RWPE2 (cell line): ENCODE measurements around the gene RNLS.

Experiments
- ATAC-seq: fragments of 200-7000 bp; cut with Tn5 transposase; 3 replicates; pipeline ENCODE4 v1.9.1; 2021; ENCODE audit warnings: low read depth
- DNase-seq: peaks from one replicate; pipeline ENCODE4 v3.0.0-alpha.2; 2020; ENCODE audit warnings: low spot score
- H3K27ac ChIP-seq: fragments of 450-650 bp; 2 replicates; pipeline ENCODE4 v1.5.1; 2017; ENCODE audit warnings: mild to moderate bottlenecking; ENCODE audit not compliant: poor library complexity, severe bottlenecking
- H3K27me3 ChIP-seq: fragments of 250-450 bp; sonication (Bioruptor Pico); 2 replicates; pipeline ENCODE4 v1.5.1; 2021; ENCODE audit warnings: mild to moderate bottlenecking, moderate library complexity; ENCODE audit not compliant: insufficient read depth, poor library complexity, severe bottlenecking
- H3K36me3 ChIP-seq: fragments of 250-450 bp; sonication (Bioruptor Pico); 2 replicates; pipeline ENCODE4 v1.5.1; 2020; ENCODE audit warnings: low read depth, mild to moderate bottlenecking, moderate library complexity
- H3K4me1 ChIP-seq: fragments of 250-450 bp; sonication (Bioruptor Pico); 2 replicates; pipeline ENCODE4 v1.5.1; 2021; ENCODE audit warnings: mild to moderate bottlenecking, moderate library complexity; ENCODE audit not compliant: insufficient read depth, poor library complexity, severe bottlenecking
- H3K4me3 ChIP-seq: fragments of 250-450 bp; sonication (Bioruptor Pico); 2 replicates; pipeline ENCODE4 v1.5.1; 2021; ENCODE audit warnings: mild to moderate bottlenecking, moderate library complexity; ENCODE audit not compliant: severe bottlenecking
- H3K9me3 ChIP-seq: fragments of 250-450 bp; sonication (Bioruptor Pico); 2 replicates; pipeline ENCODE4 v1.5.1; 2021; ENCODE audit warnings: mild to moderate bottlenecking, moderate library complexity; ENCODE audit not compliant: severe bottlenecking
- TF ChIP-seq, protein P1 (sequence below): fragments of 450-650 bp; IDR thresholded peaks from one replicate; pipeline ENCODE4 v1.5.1; 2017; ENCODE audit warnings: mild to moderate bottlenecking, moderate library complexity; ENCODE audit not compliant: poor library complexity, severe bottlenecking

The RNLS gene

GRCh38 chr10:88617772-88618300, 34.7 kb upstream of the RNLS start:
- ATAC-seq (no peak), DNase-seq (no peak)
- Histone ChIP-seq H3K27ac (no peak overlapping the region), H3K27me3 (no peaks in the 10 kb centered on the region), H3K36me3 (no peaks in the 10 kb centered on the region), H3K9me3 (no peaks in the 10 kb centered on the region), H3K4me1 (no peaks in the 10 kb centered on the region), H3K4me3 (no peak overlapping the region)
- TF ChIP-seq, protein P1, sequence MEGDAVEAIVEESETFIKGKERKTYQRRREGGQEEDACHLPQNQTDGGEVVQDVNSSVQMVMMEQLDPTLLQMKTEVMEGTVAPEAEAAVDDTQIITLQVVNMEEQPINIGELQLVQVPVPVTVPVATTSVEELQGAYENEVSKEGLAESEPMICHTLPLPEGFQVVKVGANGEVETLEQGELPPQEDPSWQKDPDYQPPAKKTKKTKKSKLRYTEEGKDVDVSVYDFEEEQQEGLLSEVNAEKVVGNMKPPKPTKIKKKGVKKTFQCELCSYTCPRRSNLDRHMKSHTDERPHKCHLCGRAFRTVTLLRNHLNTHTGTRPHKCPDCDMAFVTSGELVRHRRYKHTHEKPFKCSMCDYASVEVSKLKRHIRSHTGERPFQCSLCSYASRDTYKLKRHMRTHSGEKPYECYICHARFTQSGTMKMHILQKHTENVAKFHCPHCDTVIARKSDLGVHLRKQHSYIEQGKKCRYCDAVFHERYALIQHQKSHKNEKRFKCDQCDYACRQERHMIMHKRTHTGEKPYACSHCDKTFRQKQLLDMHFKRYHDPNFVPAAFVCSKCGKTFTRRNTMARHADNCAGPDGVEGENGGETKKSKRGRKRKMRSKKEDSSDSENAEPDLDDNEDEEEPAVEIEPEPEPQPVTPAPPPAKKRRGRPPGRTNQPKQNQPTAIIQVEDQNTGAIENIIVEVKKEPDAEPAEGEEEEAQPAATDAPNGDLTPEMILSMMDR, result no peak

DNA sequence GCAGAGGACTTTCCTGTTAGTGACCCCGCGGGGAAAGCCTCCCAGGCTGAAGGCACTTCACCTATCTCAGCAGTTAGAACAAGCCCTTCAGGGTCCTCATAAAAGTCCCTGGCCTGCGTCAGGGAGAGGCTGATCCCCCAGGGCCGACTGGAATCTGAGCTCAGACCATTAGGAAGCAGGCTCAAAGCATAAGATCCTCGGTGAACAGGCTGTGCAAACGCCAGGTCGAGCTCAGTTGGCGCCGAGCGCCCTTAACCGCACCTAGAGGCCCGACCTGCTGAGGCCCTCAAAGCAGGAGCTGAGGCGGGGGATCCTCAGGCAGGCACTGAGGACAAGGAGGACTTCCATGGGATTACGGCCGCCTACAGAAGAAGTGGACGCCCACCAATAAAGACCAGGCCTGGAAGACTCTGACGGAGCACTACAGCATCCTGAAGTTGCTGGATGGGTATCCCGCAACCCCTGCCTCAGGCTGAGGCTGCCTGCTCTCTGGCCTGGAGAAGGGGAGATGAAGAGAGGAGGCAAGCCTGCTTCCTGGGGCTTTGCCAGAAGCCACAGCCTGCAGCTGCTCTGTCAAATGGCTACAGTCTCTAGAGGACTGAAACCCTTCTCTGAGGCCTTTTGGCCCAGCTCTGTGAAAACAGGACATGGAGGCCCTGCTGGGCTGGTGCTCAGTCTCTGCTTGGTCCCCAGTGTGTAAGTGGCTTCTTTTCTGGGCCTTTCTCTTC, 33.3 kb upstream of the RNLS start:
- DNase-seq (no peak), ATAC-seq (no peak)
- Histone ChIP-seq H3K36me3 (no peaks in the 10 kb centered on the region), H3K27me3 (no peaks in the 10 kb centered on the region), H3K9me3 (no peaks in the 10 kb centered on the region), H3K27ac (no peak overlapping the region), H3K4me1 (no peaks in the 10 kb centered on the region), H3K4me3 (no peak overlapping the region)
- TF ChIP-seq, protein P1, result no peak

- DNase-seq, result no peak
- no peak for ATAC-seq
- Histone ChIP-seq H3K9me3 (no peaks in the 10 kb centered on the region), H3K27ac (no peak overlapping the region), H3K4me3 (no peak overlapping the region), H3K27me3 (no peaks in the 10 kb centered on the region), H3K36me3 (no peaks in the 10 kb centered on the region), H3K4me1 (no peaks in the 10 kb centered on the region)
- TF ChIP-seq, protein P1, result no peak
These were observed 25.7 kb upstream of the RNLS start for GRCh38 chr10:88608780-88609179.

GRCh38 chr10:88608052-88608732, 25.1 kb upstream of the RNLS start:
- TF ChIP-seq, protein P1, result no peak
- DNase-seq (no peak), ATAC-seq (no peak)
- Histone ChIP-seq H3K36me3 (no peaks in the 10 kb centered on the region), H3K27ac (no peak overlapping the region), H3K4me3 (no peak overlapping the region), H3K4me1 (no peaks in the 10 kb centered on the region), H3K27me3 (no peaks in the 10 kb centered on the region), H3K9me3 (no peaks in the 10 kb centered on the region)
